Bronchial epithelial cell (primary cell): ENCODE data around the gene ENC1. TPM values are rescaled to one million over a fixed set of nuclear protein-coding genes. Genes with fewer than 3 reads are reported as not detected.

Experiments used
- DNase-seq: peaks from one replicate; pipeline ENCODE4 v3.0.0-alpha.2; 2010; ENCODE audit warnings: low read depth
- FAIRE-seq: peaks from 2 replicates; lab custom pipeline; 2011; peaks lifted over from hg19 to GRCh38; lab: Jason Lieb, UNC
- H3K27me3 ChIP-seq: 2 replicates; pipeline ENCODE4 v1.5.1; 2011; ENCODE audit warnings: low read length; ENCODE audit not compliant: control insufficient read depth, insufficient read depth
- H3K36me3 ChIP-seq: 2 replicates; pipeline ENCODE4 v1.5.1; 2011; ENCODE audit warnings: low read length; ENCODE audit not compliant: control insufficient read depth, insufficient read depth
- H3K4me3 ChIP-seq: 2 replicates; pipeline ENCODE4 v1.5.1; 2011; ENCODE audit warnings: mild to moderate bottlenecking, low read depth, low read length, control low read depth
- CTCF ChIP-seq: IDR thresholded peaks from 2 replicates; pipeline ENCODE4 v1.5.1; 2011; ENCODE audit warnings: mild to moderate bottlenecking, moderate library complexity, low read length, control low read depth, inconsistent platforms; ENCODE audit not compliant: insufficient read depth, severe bottlenecking
- total RNA-seq: library from RNA; depleted of rRNA; stranded (reverse); fragments of >200 nt; gene quantifications from 2 replicates; pipeline ENCODE4 v1.2.1, GENCODE V29; 2014

Gene ENC1
- total RNA-seq, 1 donor from 2014 or later, result 3.9 TPM

GRCh38 chr5:74619308-74619707 lies 21.2 kb downstream of the ENC1 start:
- DNase-seq (no peak), FAIRE-seq (peak; percentile 73)
- TF ChIP-seq CTCF, result no peak
- Histone ChIP-seq H3K4me3 (no peak overlapping the region), H3K27me3 (no peaks in the 10 kb centered on the region), H3K36me3 (no peaks in the 10 kb centered on the region)

- Histone ChIP-seq H3K27me3 (no peaks in the 10 kb centered on the region), H3K36me3 (no peaks in the 10 kb centered on the region), H3K4me3 (no peak overlapping the region)
- DNase-seq, result no peak
- FAIRE-seq, result no peak
- TF ChIP-seq CTCF, result no peak
These were observed 22.4 kb downstream of the ENC1 start for GRCh38 chr5:74618106-74618505.

- no peaks in the 10 kb centered on the region for H3K36me3 ChIP-seq
- FAIRE-seq, result no peak
- TF ChIP-seq CTCF, result no peak
- DNase-seq, result no peak
- no peak overlapping the region for H3K4me3 ChIP-seq
- no peaks in the 10 kb centered on the region for H3K27me3 ChIP-seq
These were observed 23.3 kb downstream of the ENC1 start for GRCh38 chr5:74617202-74617601.

- no peak overlapping the region for H3K4me3 ChIP-seq
- H3K27me3 ChIP-seq, result no peaks in the 10 kb centered on the region
- FAIRE-seq (no peak), DNase-seq (no peak)
- H3K36me3 ChIP-seq, result no peaks in the 10 kb centered on the region
- TF ChIP-seq CTCF, result no peak
These were observed 24.0 kb downstream of the ENC1 start for GRCh38 chr5:74616236-74617146.

- H3K27me3 ChIP-seq, result no peaks in the 10 kb centered on the region
- no peaks in the 10 kb centered on the region for H3K36me3 ChIP-seq
- no peak for DNase-seq
- FAIRE-seq, result no peak
- TF ChIP-seq CTCF, result no peak
- no peak overlapping the region for H3K4me3 ChIP-seq
These were observed 27.2 kb downstream of the ENC1 start for GRCh38 chr5:74613283-74613682.

- Histone ChIP-seq H3K27me3 (no peaks in the 10 kb centered on the region), H3K36me3 (no peaks in the 10 kb centered on the region), H3K4me3 (no peak overlapping the region)
- DNase-seq (no peak), FAIRE-seq (no peak)
- no peak for TF ChIP-seq CTCF
These were observed 28.5 kb downstream of the ENC1 start for GRCh38 chr5:74612045-74612444.
